HS-5 (cell line): Measurements from ENCODE around the gene BTBD17.

Source experiments
- DNase-seq: peaks from one replicate; pipeline ENCODE4 v3.0.0-alpha.2; 2012; ENCODE audit warnings: low read depth

BTBD17 gene

DNA sequence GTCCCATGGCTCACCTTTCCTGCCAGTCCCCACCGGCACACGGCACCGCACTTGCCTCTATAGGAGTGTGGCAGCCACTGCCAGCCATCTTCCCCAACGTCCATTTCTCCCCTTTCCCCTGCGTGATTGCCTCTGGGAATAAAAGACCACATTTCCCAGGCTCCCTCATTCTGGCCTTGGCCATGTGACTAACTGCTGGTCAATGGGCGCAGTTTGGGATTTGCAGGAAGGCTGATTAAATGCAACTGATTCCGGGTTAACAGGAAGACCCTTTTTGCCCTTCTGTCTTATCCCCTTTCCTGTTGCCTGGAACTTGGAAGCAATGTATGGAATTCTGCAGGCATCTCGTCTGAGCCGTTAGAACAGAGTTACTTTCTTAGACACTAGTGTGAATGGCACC, 3.0 kb downstream of the BTBD17 start:
- DNase-seq: no peak

- DNase-seq: no peak
Observed at GRCh38 chr17:74357466-74357809, 4.2 kb downstream of the BTBD17 start.

- no peak for DNase-seq
Observed at GRCh38 chr17:74356646-74357465, 4.8 kb downstream of the BTBD17 start.

- no peak for DNase-seq
Observed at GRCh38 chr17:74355065-74355464, 6.6 kb downstream of the BTBD17 start.

GRCh38 chr17:74354561-74354960, 7.1 kb downstream of the BTBD17 start:
- DNase-seq: no peak

GRCh38 chr17:74354123-74354522, 7.5 kb downstream of the BTBD17 start:
- no peak for DNase-seq

GRCh38 chr17:74353446-74354060, 8.1 kb downstream of the BTBD17 start:
- DNase-seq: no peak

DNA sequence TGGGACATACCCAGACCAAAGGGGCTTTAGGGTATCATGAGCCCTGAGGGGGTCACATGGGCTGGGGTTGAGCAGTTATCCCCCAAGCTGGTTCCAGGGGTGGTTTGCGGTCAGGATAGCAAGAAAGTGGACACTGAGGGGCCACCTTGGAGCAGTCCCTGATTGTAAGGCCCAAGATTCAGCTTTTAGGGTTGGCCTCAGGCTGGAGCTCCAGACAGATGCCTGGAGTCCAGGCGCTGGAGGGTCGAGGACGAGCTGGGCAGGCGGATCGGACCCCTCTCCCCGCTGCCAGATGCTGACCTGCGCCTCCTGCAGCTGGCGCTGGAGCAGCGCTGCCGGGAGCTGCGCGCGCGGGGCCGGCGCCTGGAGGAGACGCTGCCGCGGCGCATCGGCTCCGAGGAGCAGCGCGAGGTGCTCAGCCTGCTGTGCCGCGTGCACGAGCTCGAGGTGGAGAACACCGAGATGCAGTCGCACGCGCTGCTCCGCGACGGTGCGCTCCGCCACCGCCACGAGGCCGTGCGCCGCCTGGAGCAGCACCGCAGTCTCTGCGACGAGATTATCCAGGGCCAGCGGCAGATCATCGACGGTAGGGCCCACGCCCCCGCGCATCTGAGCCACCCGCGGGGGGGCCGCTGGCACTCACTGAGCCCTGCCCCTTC, 10.0 kb downstream of the BTBD17 start:
- no peak for DNase-seq

DNA sequence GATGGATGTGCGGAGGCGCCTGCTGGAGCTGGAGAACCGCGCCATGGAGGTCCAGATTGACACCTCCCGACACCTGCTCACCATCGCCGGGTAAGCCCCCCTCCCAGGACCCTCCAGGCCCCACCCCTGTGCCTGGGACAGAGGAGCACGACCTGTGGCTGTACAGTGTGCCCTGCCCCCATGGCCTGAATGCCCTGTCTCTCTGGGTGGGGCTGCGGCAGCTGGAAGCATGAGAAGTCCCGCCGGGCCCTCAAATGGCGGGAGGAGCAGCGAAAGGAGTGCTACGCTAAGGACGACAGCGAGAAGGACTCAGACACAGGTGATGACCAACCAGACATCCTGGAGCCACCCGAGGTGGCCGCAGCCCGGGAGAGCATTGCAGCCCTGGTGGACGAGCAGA, 11.2 kb downstream of the BTBD17 start:
- no peak for DNase-seq

DNA sequence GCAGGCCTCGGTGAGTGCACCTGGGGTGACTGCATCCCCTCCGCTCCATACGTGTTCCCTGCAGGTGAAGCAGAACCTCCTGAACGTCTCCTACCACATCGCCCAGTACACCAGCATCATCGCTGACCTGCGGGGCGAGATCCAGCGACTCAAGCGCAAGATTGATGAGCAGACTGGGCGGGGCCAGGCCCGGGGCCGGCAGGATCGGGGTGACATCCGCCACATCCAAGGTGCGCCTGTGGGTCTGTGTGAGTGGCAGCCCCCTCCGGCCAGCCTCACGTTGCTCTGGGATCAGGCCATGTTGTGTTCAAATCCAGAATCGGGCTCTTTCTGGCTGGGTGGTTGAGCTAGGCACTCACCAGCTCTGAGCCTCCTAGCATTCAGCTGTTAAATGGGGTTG, 12.5 kb downstream of the BTBD17 start:
- no peak for DNase-seq

DNA sequence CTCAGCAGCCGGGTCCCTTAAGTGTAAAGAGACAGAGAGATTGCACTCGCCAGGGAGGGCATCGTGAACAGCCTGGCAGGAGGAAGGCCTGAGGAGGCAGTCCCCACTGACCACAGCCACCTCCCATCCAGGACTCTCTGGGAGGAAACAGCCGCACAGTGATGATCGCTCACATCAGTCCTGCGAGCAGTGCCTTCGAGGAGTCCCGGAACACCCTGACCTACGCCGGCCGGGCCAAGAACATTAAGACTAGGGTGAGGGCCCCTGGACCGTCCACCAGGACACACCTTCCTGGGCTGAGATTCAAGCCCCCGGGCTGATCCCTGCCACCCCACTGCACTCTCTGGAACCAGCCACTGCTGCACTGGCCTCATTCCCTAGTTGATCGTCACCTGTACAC, 14.0 kb downstream of the BTBD17 start:
- no peak for DNase-seq

- DNase-seq: peak; percentile 35
Observed at GRCh38 chr17:74345433-74346241, 16.0 kb downstream of the BTBD17 start.

DNA sequence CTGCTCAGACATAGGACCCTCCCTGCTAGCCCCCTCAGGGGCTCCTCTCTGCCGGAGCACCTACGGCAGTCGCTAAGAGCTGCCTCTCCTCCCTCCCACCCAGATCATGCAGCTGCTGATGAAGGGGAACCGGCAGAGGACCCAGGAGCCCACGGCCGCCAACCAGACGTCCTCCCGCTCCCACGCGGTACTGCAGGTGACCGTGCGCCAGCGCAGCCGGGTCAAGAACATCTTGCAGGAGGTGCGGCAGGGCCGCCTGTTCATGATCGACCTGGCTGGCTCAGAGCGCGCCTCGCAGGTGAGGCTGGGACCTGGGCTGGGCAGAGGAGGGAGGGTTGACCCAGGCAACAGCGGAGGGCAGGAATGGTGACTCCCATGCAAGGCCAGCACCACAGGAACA, 17.0 kb downstream of the BTBD17 start:
- no peak for DNase-seq

DNA sequence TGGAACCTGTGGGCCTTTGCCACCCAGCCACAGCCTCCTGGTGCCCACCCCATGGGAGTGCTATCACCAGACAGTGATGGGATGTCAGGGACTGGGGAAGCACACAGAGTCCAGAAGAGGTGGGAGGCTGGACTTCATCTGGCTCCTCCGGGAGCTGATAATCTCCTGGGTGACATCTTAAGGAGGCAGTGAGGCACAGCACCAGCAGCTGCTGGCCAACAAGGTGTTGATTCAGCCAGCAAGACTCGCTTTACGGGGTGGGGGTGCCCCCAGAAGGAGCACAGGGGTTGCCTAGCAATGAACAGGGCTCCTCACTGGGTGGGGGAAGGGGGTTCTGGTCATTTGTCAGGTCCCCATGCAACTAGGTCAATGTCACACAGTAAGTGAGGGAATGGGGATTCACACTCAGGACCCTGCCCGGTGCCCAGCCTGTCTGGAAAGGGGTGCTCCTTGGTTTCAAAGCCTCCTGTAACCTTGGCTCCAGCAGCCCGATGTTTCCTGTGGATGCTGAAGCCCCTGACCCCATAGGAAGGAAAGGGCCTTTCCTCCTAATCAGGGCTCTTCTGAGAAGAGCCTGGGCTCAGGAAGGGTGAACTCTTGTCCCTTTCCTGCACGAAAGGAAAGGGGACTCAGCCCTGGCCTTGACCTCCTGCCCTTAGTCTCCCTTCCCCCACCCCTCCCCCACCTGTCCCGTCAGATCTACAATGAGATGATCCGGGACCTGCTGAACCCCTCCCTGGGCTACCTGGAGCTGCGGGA, 18.0 kb downstream of the BTBD17 start:
- no peak for DNase-seq

GRCh38 chr17:74343121-74343520, 18.5 kb downstream of the BTBD17 start:
- DNase-seq: no peak

- DNase-seq: no peak
Observed at GRCh38 chr17:74342224-74342623, 19.4 kb downstream of the BTBD17 start.

- no peak for DNase-seq
Observed at GRCh38 chr17:74340470-74341023, 21.1 kb downstream of the BTBD17 start.

DNA sequence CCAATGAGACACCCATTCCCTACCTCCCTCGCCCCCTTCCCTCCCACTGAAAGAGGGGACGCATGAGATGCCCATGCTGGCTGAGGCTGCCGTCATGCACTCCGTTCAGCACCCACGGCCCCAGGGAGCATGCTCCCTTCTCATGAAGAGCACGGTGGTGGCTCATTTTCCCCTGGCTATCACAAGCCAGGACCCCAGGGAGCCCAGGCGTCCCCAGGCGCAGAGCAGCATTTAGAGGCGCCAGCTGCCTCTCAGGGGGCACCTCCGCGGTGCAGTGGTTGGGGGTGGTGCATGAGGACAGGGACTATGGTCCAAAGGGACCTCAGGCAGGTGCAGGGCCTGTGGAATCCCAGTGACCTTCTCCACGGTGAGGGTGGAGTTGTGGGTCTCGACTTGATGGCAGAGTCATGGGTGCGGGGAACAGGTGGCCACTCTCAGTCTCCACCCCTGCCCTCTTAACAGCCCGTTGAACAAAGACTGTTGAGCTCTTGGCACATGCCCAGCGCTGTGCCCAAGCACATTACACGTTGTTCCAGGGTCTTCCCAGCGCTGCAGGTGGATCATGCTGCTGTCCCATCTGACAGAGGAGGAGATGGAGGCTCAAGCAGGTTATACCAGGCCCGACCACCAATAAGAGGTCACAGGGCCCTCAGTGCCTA, 22.0 kb downstream of the BTBD17 start:
- no peak for DNase-seq

DNA sequence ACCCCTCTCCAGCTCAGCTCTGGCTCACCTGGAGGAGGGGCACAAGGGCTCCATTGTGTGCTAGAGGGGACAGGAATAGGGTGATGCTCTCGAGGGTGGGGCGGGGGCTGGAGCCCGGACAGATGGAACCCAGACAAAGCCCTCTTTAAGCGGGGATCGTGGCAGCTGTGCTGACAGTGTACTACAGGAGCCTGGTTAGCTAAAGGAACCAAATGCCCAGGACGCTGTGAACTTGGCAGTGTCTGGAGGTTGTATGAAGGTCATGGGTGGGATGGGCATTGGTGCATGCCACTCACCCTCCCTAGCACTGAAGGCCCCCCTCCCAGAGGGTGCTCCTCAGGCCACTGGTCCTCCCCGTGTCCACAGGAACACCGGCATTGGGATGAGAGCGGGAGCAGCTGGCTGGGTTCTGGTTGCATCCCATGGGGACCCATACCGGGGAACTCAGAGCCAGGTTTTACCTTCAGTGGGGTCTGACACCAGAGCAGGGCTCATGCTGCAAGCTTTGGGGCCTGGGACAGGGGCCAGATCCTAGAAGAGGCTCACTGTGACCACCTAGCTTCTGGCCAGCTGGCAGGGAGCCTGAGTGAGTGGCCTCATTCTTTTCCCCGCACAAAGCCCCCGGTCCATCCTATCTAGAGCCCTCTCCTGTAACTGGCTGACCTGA, 23.7 kb downstream of the BTBD17 start:
- DNase-seq: no peak

DNA sequence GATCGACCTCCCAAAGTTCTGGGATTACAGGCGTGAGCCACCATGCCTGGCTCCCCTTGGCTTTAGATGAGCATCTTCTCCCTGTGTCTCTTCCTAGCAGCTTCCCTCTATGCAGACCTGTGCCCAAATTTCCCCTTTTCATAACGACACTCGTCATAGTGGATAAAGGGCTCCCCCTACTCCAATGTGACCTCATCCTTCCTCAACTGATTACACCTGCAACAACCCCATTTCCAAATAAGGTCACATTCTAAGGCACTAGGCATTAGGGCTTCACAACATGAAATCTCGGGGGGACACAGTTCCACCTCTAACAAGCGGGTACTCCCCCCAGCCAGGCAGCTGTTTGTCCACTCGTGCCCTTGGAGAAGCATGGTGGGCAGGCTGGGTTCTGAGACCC, 25.4 kb downstream of the BTBD17 start:
- DNase-seq: no peak
